ENCODE results near the gene MCRIP2. TPM values are rescaled to one million over a fixed set of nuclear protein-coding genes. Genes with fewer than 3 reads are reported as not detected.
"Not testable (repeated sequence)": the region's sequence is repeated elsewhere in the genome, so short reads cannot be mapped to it uniquely, and the experiment has no call there.

Gene MCRIP2
- total and polyA plus RNA-seq, 2 donors = 17.0 to 25.2 TPM

GRCh38 chr16:687499-687898 lies 45.9 kb downstream of the MCRIP2 start:
- Histone ChIP-seq H3K27me3 (ENCODE audit: control insufficient read depth in 2 of 2, insufficient read depth in 1 of 2, low read length in 1 of 2) (peaks cover 10 to 17% of the 10 kb centered on the region in 2 donors), H3K9me3 (ENCODE audit: control insufficient read depth in 2 of 2, insufficient read depth in 1 of 2, low read length in 1 of 2) (no peaks in the 10 kb centered on the region)
- no peak for DNase-seq (ENCODE audit: low read depth in 6 of 9, low spot score in 9 of 9)

GRCh38 chr16:689175-689897 lies 47.7 kb downstream of the MCRIP2 start:
- Histone ChIP-seq H3K36me3 (ENCODE audit: control insufficient read depth in 2 of 2, insufficient read depth in 2 of 2, low read length in 1 of 2) (peaks cover 16 to 20% of the 10 kb centered on the region in 2 donors), H3K27me3 (ENCODE audit: control insufficient read depth in 2 of 2, insufficient read depth in 1 of 2, low read length in 1 of 2) (peaks cover 28 to 35% of the 10 kb centered on the region in 2 donors), H3K9me3 (ENCODE audit: control insufficient read depth in 2 of 2, insufficient read depth in 1 of 2, low read length in 1 of 2) (no peaks in the 10 kb centered on the region), H3K4me1 (ENCODE audit: control insufficient read depth in 2 of 2, insufficient read depth in 2 of 2, low read length in 2 of 2) (peaks cover 29 to 30% of the 10 kb centered on the region in 2 donors), H3K27ac (ENCODE audit: low read depth in 1 of 2, low read length in 1 of 2) (peak overlapping the region in 1 of 2 donors; percentile 76), H3K4me3 (ENCODE audit: low read length in 2 of 2) (peak overlapping the region; percentile 80 to 91)
- DNase-seq (ENCODE audit: low read depth in 6 of 9, low spot score in 9 of 9) = no peak
- whole genome bisulfite sequencing = 90% methylated on average over 26 of the region's 26 CpGs

More at GRCh38 chr16:687499-687898, 45.9 kb downstream of the MCRIP2 start:
- Histone ChIP-seq H3K27ac (ENCODE audit: low read depth in 1 of 2, low read length in 1 of 2) (no peak overlapping the region), H3K4me3 (ENCODE audit: low read length in 2 of 2) (no peak overlapping the region), H3K4me1 (ENCODE audit: control insufficient read depth in 2 of 2, insufficient read depth in 2 of 2, low read length in 2 of 2) (peaks cover 22 to 36% of the 10 kb centered on the region in 2 donors), H3K36me3 (ENCODE audit: control insufficient read depth in 2 of 2, insufficient read depth in 2 of 2, low read length in 1 of 2) (peaks cover 23 to 26% of the 10 kb centered on the region in 2 donors)
- 95% methylated on average over 19 of the region's 19 CpGs for WGBS

- H3K27ac ChIP-seq (ENCODE audit: low read depth in 1 of 2, low read length in 1 of 2); DNase-seq (ENCODE audit: low read depth in 6 of 9, low spot score in 9 of 9); H3K4me3 ChIP-seq (ENCODE audit: low read length in 2 of 2): not testable (repeated sequence)
- Histone ChIP-seq H3K27me3 (ENCODE audit: control insufficient read depth in 2 of 2, insufficient read depth in 1 of 2, low read length in 1 of 2) (peaks cover 46 to 54% of the 10 kb centered on the region in 2 donors), H3K4me1 (ENCODE audit: control insufficient read depth in 2 of 2, insufficient read depth in 2 of 2, low read length in 2 of 2) (peaks cover 35 to 41% of the 10 kb centered on the region in 2 donors), H3K36me3 (ENCODE audit: control insufficient read depth in 2 of 2, insufficient read depth in 2 of 2, low read length in 1 of 2) (peaks cover 11 to 16% of the 10 kb centered on the region in 2 donors), H3K9me3 (ENCODE audit: control insufficient read depth in 2 of 2, insufficient read depth in 1 of 2, low read length in 1 of 2) (peaks cover 0 to 10% of the 10 kb centered on the region in 2 donors)
- WGBS = 91% methylated on average over 16 of the region's 16 CpGs
These were observed 49.6 kb downstream of the MCRIP2 start for GRCh38 chr16:691242-691641.

GRCh38 chr16:692356-693108 lies 50.9 kb downstream of the MCRIP2 start:
- H3K27me3 ChIP-seq (ENCODE audit: control insufficient read depth in 2 of 2, insufficient read depth in 1 of 2, low read length in 1 of 2) = peaks cover 55 to 65% of the 10 kb centered on the region in 2 donors
- 76% methylated on average over 10 of the region's 10 CpGs for WGBS

GRCh38 chr16:693364-693763 lies 51.7 kb downstream of the MCRIP2 start:
- DNase-seq (ENCODE audit: low read depth in 6 of 9, low spot score in 9 of 9) = no peak
- Histone ChIP-seq H3K27me3 (ENCODE audit: control insufficient read depth in 2 of 2, insufficient read depth in 1 of 2, low read length in 1 of 2) (peaks cover 55 to 74% of the 10 kb centered on the region in 2 donors), H3K36me3 (ENCODE audit: control insufficient read depth in 2 of 2, insufficient read depth in 2 of 2, low read length in 1 of 2) (no peaks in the 10 kb centered on the region), H3K4me3 (ENCODE audit: low read length in 2 of 2) (no peak overlapping the region), H3K4me1 (ENCODE audit: control insufficient read depth in 2 of 2, insufficient read depth in 2 of 2, low read length in 2 of 2) (peaks cover 35 to 42% of the 10 kb centered on the region in 2 donors), H3K27ac (ENCODE audit: low read depth in 1 of 2, low read length in 1 of 2) (no peak overlapping the region), H3K9me3 (ENCODE audit: control insufficient read depth in 2 of 2, insufficient read depth in 1 of 2, low read length in 1 of 2) (peaks cover 0 to 10% of the 10 kb centered on the region in 2 donors)
- 53% methylated on average over 22 of the region's 22 CpGs for WGBS

More at GRCh38 chr16:692356-693108, 50.9 kb downstream of the MCRIP2 start:
- Histone ChIP-seq H3K36me3 (ENCODE audit: control insufficient read depth in 2 of 2, insufficient read depth in 2 of 2, low read length in 1 of 2) (peaks cover 0 to 3% of the 10 kb centered on the region in 2 donors), H3K27ac (ENCODE audit: low read depth in 1 of 2, low read length in 1 of 2) (no peak overlapping the region), H3K4me3 (ENCODE audit: low read length in 2 of 2) (no peak overlapping the region), H3K4me1 (ENCODE audit: control insufficient read depth in 2 of 2, insufficient read depth in 2 of 2, low read length in 2 of 2) (peaks cover 35 to 42% of the 10 kb centered on the region in 2 donors), H3K9me3 (ENCODE audit: control insufficient read depth in 2 of 2, insufficient read depth in 1 of 2, low read length in 1 of 2) (peaks cover 0 to 10% of the 10 kb centered on the region in 2 donors)
- DNase-seq (ENCODE audit: low read depth in 6 of 9, low spot score in 9 of 9) = no peak

GRCh38 chr16:693766-694165 lies 52.1 kb downstream of the MCRIP2 start:
- peak overlapping the region in 1 of 2 donors; percentile 54 for H3K4me3 ChIP-seq (ENCODE audit: low read length in 2 of 2)
- H3K27ac ChIP-seq (ENCODE audit: low read depth in 1 of 2, low read length in 1 of 2) = no peak overlapping the region
- no peaks in the 10 kb centered on the region for H3K36me3 ChIP-seq (ENCODE audit: control insufficient read depth in 2 of 2, insufficient read depth in 2 of 2, low read length in 1 of 2)
- H3K27me3 ChIP-seq (ENCODE audit: control insufficient read depth in 2 of 2, insufficient read depth in 1 of 2, low read length in 1 of 2) = peaks cover 55 to 76% of the 10 kb centered on the region in 2 donors
- WGBS = 5% methylated on average over 37 of the region's 37 CpGs
- no peak for DNase-seq (ENCODE audit: low read depth in 6 of 9, low spot score in 9 of 9)
- H3K9me3 ChIP-seq (ENCODE audit: control insufficient read depth in 2 of 2, insufficient read depth in 1 of 2, low read length in 1 of 2) = peaks cover 0 to 10% of the 10 kb centered on the region in 2 donors
- H3K4me1 ChIP-seq (ENCODE audit: control insufficient read depth in 2 of 2, insufficient read depth in 2 of 2, low read length in 2 of 2) = peaks cover 35 to 38% of the 10 kb centered on the region in 2 donors

GRCh38 chr16:694187-694862 lies 52.7 kb downstream of the MCRIP2 start:
- Histone ChIP-seq H3K9me3 (ENCODE audit: control insufficient read depth in 2 of 2, insufficient read depth in 1 of 2, low read length in 1 of 2) (peaks cover 0 to 10% of the 10 kb centered on the region in 2 donors), H3K4me3 (ENCODE audit: low read length in 2 of 2) (peak overlapping the region; percentile 40 to 54), H3K27ac (ENCODE audit: low read depth in 1 of 2, low read length in 1 of 2) (no peak overlapping the region), H3K36me3 (ENCODE audit: control insufficient read depth in 2 of 2, insufficient read depth in 2 of 2, low read length in 1 of 2) (no peaks in the 10 kb centered on the region), H3K4me1 (ENCODE audit: control insufficient read depth in 2 of 2, insufficient read depth in 2 of 2, low read length in 2 of 2) (peaks cover 30 to 33% of the 10 kb centered on the region in 2 donors), H3K27me3 (ENCODE audit: control insufficient read depth in 2 of 2, insufficient read depth in 1 of 2, low read length in 1 of 2) (peaks cover 55 to 82% of the 10 kb centered on the region in 2 donors)
- WGBS = 3% methylated on average over 64 of the region's 64 CpGs
- peak in 1 of 9 donors; percentile 41 for DNase-seq (ENCODE audit: low read depth in 6 of 9, low spot score in 9 of 9)

- 2% methylated on average over 37 of the region's 37 CpGs for WGBS
- Histone ChIP-seq H3K4me3 (ENCODE audit: low read length in 2 of 2) (peak overlapping the region; percentile 40 to 54), H3K36me3 (ENCODE audit: control insufficient read depth in 2 of 2, insufficient read depth in 2 of 2, low read length in 1 of 2) (no peaks in the 10 kb centered on the region), H3K4me1 (ENCODE audit: control insufficient read depth in 2 of 2, insufficient read depth in 2 of 2, low read length in 2 of 2) (peaks cover 24 to 29% of the 10 kb centered on the region in 2 donors), H3K9me3 (ENCODE audit: control insufficient read depth in 2 of 2, insufficient read depth in 1 of 2, low read length in 1 of 2) (peaks cover 0 to 10% of the 10 kb centered on the region in 2 donors), H3K27ac (ENCODE audit: low read depth in 1 of 2, low read length in 1 of 2) (peak overlapping the region in 1 of 2 donors; percentile 3), H3K27me3 (ENCODE audit: control insufficient read depth in 2 of 2, insufficient read depth in 1 of 2, low read length in 1 of 2) (peaks cover 58 to 87% of the 10 kb centered on the region in 2 donors)
- DNase-seq (ENCODE audit: low read depth in 6 of 9, low spot score in 9 of 9) = no peak
These were observed 53.3 kb downstream of the MCRIP2 start for GRCh38 chr16:694863-695354.
